SK-N-SH (cell line): Measurements from ENCODE around the gene RGS6. TPM values are rescaled to one million over a fixed set of nuclear protein-coding genes. Genes with fewer than 3 reads are reported as not detected.

Experiments used
- CTCF ChIA-PET: fragments of 300-600, 350-600 bp; formaldehyde crosslinking; extraction: SDS; loops from one replicate; lab custom pipeline; 2021; lab: Yijun Ruan, JAX
- POLR2A ChIA-PET: fragments of 350-600 bp; sonication (Branson Sonifier 250); formaldehyde crosslinking; extraction: SDS; loops from one replicate; lab custom pipeline; 2020; ENCODE audit warnings: antibody characterized with exemption, inconsistent platforms; lab: Yijun Ruan, JAX
- DNase-seq: peaks from one replicate; pipeline ENCODE4 v3.0.0; 2012
- H2AFZ ChIP-seq: fragments of 200-600 bp; sonication (generic); 2 replicates; pipeline ENCODE4 v1.8.1; 2016; ENCODE audit warnings: antibody characterized with exemption, mild to moderate bottlenecking, low read depth
- H3F3A ChIP-seq: fragments of 200-600 bp; sonication (generic); replicated peaks from 2 replicates; pipeline ENCODE3; 2016; ENCODE audit warnings: antibody characterized with exemption, mild to moderate bottlenecking; ENCODE audit not compliant: insufficient read depth
- H3K27ac ChIP-seq, 2 experiments: fragments of 200-500 bp in 1 of 2; fragments of 200-600 bp in 1 of 2; sonication (Bioruptor generic) in 1 of 2; sonication (generic), shearing (Covaris generic) in 1 of 2; 2 replicates each; pipeline versions ENCODE4 v1.5.1 to v1.6.1; 2014 to 2016; ENCODE audit warnings: low read depth in 2 of 2, inconsistent platforms in 1 of 2, low read length in 1 of 2, mild to moderate bottlenecking in 1 of 2, mixed read lengths in 1 of 2
- H3K27me3 ChIP-seq: fragments of 200-600 bp; sonication (generic), shearing (Covaris generic); 2 replicates; pipeline ENCODE4 v1.6.1; 2016; ENCODE audit warnings: mixed run types; ENCODE audit not compliant: insufficient read depth
- H3K36me3 ChIP-seq, 2 experiments: fragments of 200-500 bp in 1 of 2; fragments of 200-600 bp in 1 of 2; sonication (Bioruptor generic) in 1 of 2; sonication (generic) in 1 of 2; replicated peaks in 1 of 2; 2 replicates each; pipeline versions ENCODE3 to v1.5.1; 2014 to 2016; ENCODE audit warnings: low read length in 1 of 2, mild to moderate bottlenecking in 1 of 2; ENCODE audit not compliant: insufficient read depth in 2 of 2, control insufficient read depth in 1 of 2
- H3K4me1 ChIP-seq, 2 experiments: fragments of 200-500 bp in 1 of 2; fragments of 200-600 bp in 1 of 2; sonication (Bioruptor generic) in 1 of 2; sonication (generic), shearing (Covaris generic) in 1 of 2; 2 replicates each; pipeline versions ENCODE4 v1.5.1 to v1.6.1; 2014 to 2016; ENCODE audit warnings: low read depth in 1 of 2, low read length in 1 of 2, mixed run types in 1 of 2; ENCODE audit not compliant: insufficient read depth in 2 of 2, control insufficient read depth in 1 of 2
- H3K4me2 ChIP-seq: fragments of 200-600 bp; sonication (generic), shearing (Covaris generic); 2 replicates; pipeline ENCODE4 v1.6.1; 2017; ENCODE audit warnings: mixed run types
- H3K4me3 ChIP-seq, 2 experiments: fragments of 200-500 bp in 1 of 2; fragments of 200-600 bp in 1 of 2; sonication (Bioruptor generic) in 1 of 2; sonication (generic), shearing (Covaris generic) in 1 of 2; 2 replicates each; pipeline versions ENCODE4 v1.5.1 to v1.8.1; 2014 to 2016; ENCODE audit warnings: low read depth in 2 of 2, inconsistent platforms in 1 of 2, low read length in 1 of 2, mild to moderate bottlenecking in 1 of 2, mixed read lengths in 1 of 2, moderate library complexity in 1 of 2
- H3K79me2 ChIP-seq: fragments of 200-600 bp; sonication (generic); 2 replicates; pipeline ENCODE4 v1.8.1; 2017; ENCODE audit warnings: mild to moderate bottlenecking; ENCODE audit not compliant: insufficient read depth
- H3K9ac ChIP-seq: fragments of 200-600 bp; sonication (generic); 2 replicates; pipeline ENCODE4 v1.6.1; 2017; ENCODE audit warnings: mixed run types
- H3K9me2 ChIP-seq: fragments of 200-600 bp; sonication (generic); 2 replicates; pipeline ENCODE4 v1.6.1; 2017; ENCODE audit warnings: mixed run types
- H3K9me3 ChIP-seq: fragments of 200-600 bp; sonication (generic); 2 replicates; pipeline ENCODE4 v1.6.1; 2017; ENCODE audit warnings: mixed run types, mild to moderate bottlenecking, moderate library complexity
- H4K20me1 ChIP-seq: fragments of 200-600 bp; sonication (generic); 2 replicates; pipeline ENCODE4 v1.6.1; 2017; ENCODE audit warnings: mild to moderate bottlenecking, mixed run types; ENCODE audit not compliant: insufficient read depth
- CTCF ChIP-seq: fragments of 200-600 bp; sonication (generic); IDR thresholded peaks from 2 replicates; pipeline ENCODE4 v1.6.1; 2017; ENCODE audit warnings: antibody characterized with exemption, mild to moderate bottlenecking, moderate library complexity
- ELF1 ChIP-seq: IDR thresholded peaks from 2 replicates; pipeline ENCODE4 v1.4.0; 2012
- EZH2phosphoT487 ChIP-seq: fragments of 200-600 bp; sonication (generic); IDR thresholded peaks from 2 replicates; pipeline ENCODE4 v1.6.1; 2017; ENCODE audit warnings: low read depth, mixed run types, mild to moderate bottlenecking, antibody characterized with exemption, moderate library complexity, borderline replicate concordance
- FOSL2 ChIP-seq: IDR thresholded peaks from 2 replicates; pipeline ENCODE4 v1.4.0; 2012; ENCODE audit warnings: low read depth, mild to moderate bottlenecking, moderate library complexity, borderline replicate concordance
- FOXJ3 ChIP-seq: sonication (generic); formaldehyde crosslinking; IDR thresholded peaks from 2 replicates; pipeline ENCODE4 v1.5.1; 2020; ENCODE audit warnings: mild to moderate bottlenecking, missing genetic modification reagents
- GATA2 ChIP-seq: sonication (generic); formaldehyde crosslinking; IDR thresholded peaks from 2 replicates; pipeline ENCODE4 v1.5.0; 2020; ENCODE audit warnings: mild to moderate bottlenecking, missing genetic modification reagents
- IRF3 ChIP-seq: fragments of 150-350 bp; IDR thresholded peaks from 2 replicates; pipeline ENCODE4 v1.6.1; 2016; ENCODE audit warnings: mild to moderate bottlenecking, low read depth, low read length
- NRF1 ChIP-seq: IDR thresholded peaks from 2 replicates; pipeline ENCODE4 v1.6.1; 2012; ENCODE audit warnings: low read depth, mild to moderate bottlenecking, low read length
- RXRA ChIP-seq: IDR thresholded peaks from 2 replicates; pipeline ENCODE4 v1.4.0; 2012; ENCODE audit warnings: low read depth, mild to moderate bottlenecking, borderline replicate concordance
- SIN3A ChIP-seq: IDR thresholded peaks from 2 replicates; pipeline ENCODE4 v1.6.1; 2012; ENCODE audit warnings: low read depth, mild to moderate bottlenecking, low read length, moderate library complexity, borderline replicate concordance
- TEAD4 ChIP-seq: IDR thresholded peaks from 2 replicates; pipeline ENCODE4 v1.4.0; 2012; ENCODE audit warnings: mild to moderate bottlenecking, borderline replicate concordance; ENCODE audit not compliant: insufficient read depth
- USF1 ChIP-seq: IDR thresholded peaks from 2 replicates; pipeline ENCODE4 v1.4.0; 2012; ENCODE audit warnings: low read depth, borderline replicate concordance
- YY1 ChIP-seq: IDR thresholded peaks from 2 replicates; pipeline ENCODE4 v1.4.0; 2012; ENCODE audit warnings: low read depth, mild to moderate bottlenecking
- ZBTB33 ChIP-seq: IDR thresholded peaks from 2 replicates; pipeline ENCODE4 v1.4.0; 2012; ENCODE audit warnings: low read depth, borderline replicate concordance
- WGBS: methylation state at CpG from one replicate; pipeline ENCODE4 v1.1.6; 2017; ENCODE audit warnings: low lambda C conversion rate; 5-methylcytosine and 5-hydroxymethylcytosine counted together
- polyA plus RNA-seq, 3 experiments: library from polyadenylated mRNA; depleted of rRNA; stranded (reverse); fragments of >200 nt; gene quantifications; 2 replicates each; pipeline ENCODE4 v1.2.3, GENCODE V29; 2012

The RGS6 gene
- polyA plus RNA-seq, 1 of the 3 experiments (the other 2 are of a cell fraction) = not detected

- TF ChIP-seq RXRA = no peak
- no peak for TF ChIP-seq FOSL2
- no peak for TF ChIP-seq GATA2 (CRISPR knock-in tag)
Measured at GRCh38 chr14:72562300-72562699, 630.1 kb downstream of the RGS6 start (continued).

- Histone ChIP-seq H3K4me1 (peaks cover 0 to 44% of the 10 kb centered on the region in 2 experiments; a peak in 1 of 4 replicates), H3K36me3 (no peaks in the 10 kb centered on the region), H3K27me3 (no peaks in the 10 kb centered on the region), H2AFZ (no peak overlapping the region), H3K9me2 (no peaks in the 10 kb centered on the region), H3K4me2 (no peak overlapping the region), H3K27ac (no peak overlapping the region), H3K79me2 (no peaks in the 10 kb centered on the region), H3K4me3 (no peak overlapping the region), H3F3A (no peaks in the 10 kb centered on the region), H3K9me3 (no peaks in the 10 kb centered on the region), H3K9ac (no peak overlapping the region), H4K20me1 (no peaks in the 10 kb centered on the region)
- no peak for DNase-seq
- WGBS = 58% methylated on average over 7 of the region's 7 CpGs
- TF ChIP-seq ELF1 (no peak), NRF1 (no peak), YY1 (no peak), TEAD4 (no peak), CTCF (no peak), USF1 (no peak), IRF3 (no peak), SIN3A (no peak), ZBTB33 (no peak), EZH2phosphoT487 (no peak), FOXJ3 (CRISPR knock-in tag) (no peak)
- ChIA-PET CTCF (interaction anchor here (0.8 kb wide), 1 partner anchor 341 kb away, joined by 3 read pairs; no protein-coding TSS in a partner anchor), POLR2A (no interaction called here)
Measured at GRCh38 chr14:72563676-72564075, 631.4 kb downstream of the RGS6 start.
